ENCODE measurements around the gene SEC24C.

- TF ChIP-seq CTCF (IDR thresholded peaks at IDR 0.05) = no peak
- no peak for TF ChIP-seq EZH2 (IDR thresholded peaks at IDR 0.05)
- no peak for TF ChIP-seq EZH2phosphoT487 (IDR thresholded peaks at IDR 0.05)
Measured at GRCh38 chr10:73785211-73785720, 41.1 kb downstream of the SEC24C start, which contains the start of gene ZSWIM8.

All from neural progenitor cell (in vitro differentiated cells).